ENCODE results near the gene TRIO.

DNA sequence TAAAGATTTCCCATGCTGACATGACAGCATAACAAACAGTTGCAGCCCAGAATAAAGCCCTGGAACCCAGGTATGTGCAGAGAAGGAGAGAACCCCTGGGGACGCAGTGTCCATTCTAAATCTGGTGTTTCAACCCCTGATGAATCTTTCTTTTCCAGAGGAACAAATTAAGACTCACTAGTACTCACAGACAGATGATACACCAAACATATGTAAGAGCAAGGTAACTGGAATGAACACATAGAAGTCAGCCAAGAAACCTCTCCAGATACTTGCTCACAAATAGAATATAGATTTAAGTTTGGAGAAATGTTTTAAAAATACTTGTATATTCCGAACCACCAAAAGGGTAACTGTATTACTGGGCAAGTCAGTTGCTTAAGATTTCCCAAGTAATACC, 307.6 kb downstream of the TRIO start:
- TF ChIP-seq, protein P1, sequence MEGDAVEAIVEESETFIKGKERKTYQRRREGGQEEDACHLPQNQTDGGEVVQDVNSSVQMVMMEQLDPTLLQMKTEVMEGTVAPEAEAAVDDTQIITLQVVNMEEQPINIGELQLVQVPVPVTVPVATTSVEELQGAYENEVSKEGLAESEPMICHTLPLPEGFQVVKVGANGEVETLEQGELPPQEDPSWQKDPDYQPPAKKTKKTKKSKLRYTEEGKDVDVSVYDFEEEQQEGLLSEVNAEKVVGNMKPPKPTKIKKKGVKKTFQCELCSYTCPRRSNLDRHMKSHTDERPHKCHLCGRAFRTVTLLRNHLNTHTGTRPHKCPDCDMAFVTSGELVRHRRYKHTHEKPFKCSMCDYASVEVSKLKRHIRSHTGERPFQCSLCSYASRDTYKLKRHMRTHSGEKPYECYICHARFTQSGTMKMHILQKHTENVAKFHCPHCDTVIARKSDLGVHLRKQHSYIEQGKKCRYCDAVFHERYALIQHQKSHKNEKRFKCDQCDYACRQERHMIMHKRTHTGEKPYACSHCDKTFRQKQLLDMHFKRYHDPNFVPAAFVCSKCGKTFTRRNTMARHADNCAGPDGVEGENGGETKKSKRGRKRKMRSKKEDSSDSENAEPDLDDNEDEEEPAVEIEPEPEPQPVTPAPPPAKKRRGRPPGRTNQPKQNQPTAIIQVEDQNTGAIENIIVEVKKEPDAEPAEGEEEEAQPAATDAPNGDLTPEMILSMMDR (IDR thresholded peaks at IDR 0.05; ENCODE audit: low read length): no peak
- TF ChIP-seq EZH2phosphoT487 (IDR thresholded peaks at IDR 0.05; ENCODE audit: low read length) (no peak), EZH2 (optimal IDR thresholded peaks at IDR 0.05; ENCODE audit: low read depth, low read length) (no peak)
